K562 (cell line): ENCODE data around the gene UNC119. TPM values are rescaled to one million over a fixed set of nuclear protein-coding genes. Genes with fewer than 3 reads are reported as not detected.
A peak's percentile ranks its signal among the peaks of the same experiment; 100 is the strongest.

Experiments used
- BRD4 ChIP-seq: fragments of 200-600 bp; sonication (generic); IDR thresholded peaks from 2 replicates; pipeline ENCODE4 v1.6.1; 2017; ENCODE audit warnings: inconsistent platforms
- FOXM1 ChIP-seq, 2 experiments: fragments of 450-650 bp in 1 of 2; sonication (generic) in 1 of 2; formaldehyde crosslinking in 1 of 2; IDR thresholded peaks; 2 replicates each; pipeline versions ENCODE4 v1.6.1 to v1.9.0; 2017 to 2022; ENCODE audit warnings: low read depth in 2 of 2, mild to moderate bottlenecking in 2 of 2, missing genetic modification reagents in 1 of 2, moderate library complexity in 1 of 2
- FOXP1 ChIP-seq: sonication (generic); formaldehyde crosslinking; IDR thresholded peaks from 2 replicates; pipeline ENCODE4 v1.8.0; 2022; ENCODE audit warnings: mild to moderate bottlenecking, missing genetic modification reagents
- HMBOX1 ChIP-seq: sonication (generic); IDR thresholded peaks from 2 replicates; pipeline ENCODE4 v1.6.1; 2016
- HNRNPLL ChIP-seq: fragments of 200-400 bp; formaldehyde crosslinking; IDR thresholded peaks from 2 replicates; pipeline ENCODE4 v1.6.1; 2017; ENCODE audit warnings: low read length, low read depth, mild to moderate bottlenecking; ENCODE audit not compliant: poor library complexity, severe bottlenecking
- MED1 ChIP-seq: sonication (generic); formaldehyde crosslinking; IDR thresholded peaks from 2 replicates; pipeline ENCODE4 v1.8.1; 2023; ENCODE audit warnings: missing genetic modification reagents, borderline replicate concordance
- MEF2D ChIP-seq: conservative IDR thresholded peaks from 2 replicates; pipeline ENCODE4 v1.6.1; 2016; ENCODE audit warnings: low read depth, missing genetic modification characterization, missing compliant biosample characterization
- PRDM10 ChIP-seq: fragments of 450-650 bp; IDR thresholded peaks from 2 replicates; pipeline ENCODE4 v1.6.1; 2018; ENCODE audit not compliant: partially characterized antibody
- SIRT6 ChIP-seq: IDR thresholded peaks from one replicate; pipeline ENCODE4 v1.6.1; 2012; ENCODE audit warnings: low read depth, mild to moderate bottlenecking, control low read depth, inconsistent platforms, low read length, moderate library complexity
- STAT5B ChIP-seq: fragments of 250-450 bp; sonication (Bioruptor Pico); IDR thresholded peaks from 2 replicates; pipeline ENCODE4 v1.8.0; 2021; ENCODE audit warnings: mild to moderate bottlenecking, inconsistent platforms
- TAF9B ChIP-seq: fragments of 450-650 bp; IDR thresholded peaks from 2 replicates; pipeline ENCODE4 v1.6.1; 2018; ENCODE audit warnings: mild to moderate bottlenecking; ENCODE audit not compliant: partially characterized antibody
- THAP12 ChIP-seq: fragments of 250-450 bp; sonication (Bioruptor Pico); IDR thresholded peaks from 2 replicates; pipeline ENCODE4 v1.9.0; 2021; ENCODE audit warnings: mild to moderate bottlenecking, inconsistent platforms
- ZNF384 ChIP-seq: IDR thresholded peaks from 2 replicates; pipeline ENCODE4 v1.6.1; 2012; ENCODE audit warnings: low read depth, low read length, improper control_type of control experiment
- ZNF449 ChIP-seq: fragments of 250-450 bp; sonication (Bioruptor Pico); IDR thresholded peaks from 2 replicates; pipeline ENCODE4 v1.8.0; 2022; ENCODE audit warnings: moderate library complexity, mild to moderate bottlenecking, inconsistent platforms
- ZNF644 ChIP-seq: fragments of 200-800 bp; sonication (Bioruptor generic); IDR thresholded peaks from 2 replicates; pipeline ENCODE4 v1.6.1; 2016; ENCODE audit warnings: low read depth, missing genetic modification characterization, missing compliant biosample characterization
- ZNF785 ChIP-seq: fragments of 250-450 bp; sonication (Bioruptor Pico); IDR thresholded peaks from 2 replicates; pipeline ENCODE4 v1.4.0; 2020; ENCODE audit warnings: mild to moderate bottlenecking
- ZSCAN29 ChIP-seq: fragments of 450-650 bp; IDR thresholded peaks from 2 replicates; pipeline ENCODE4 v1.6.1; 2017
- polyA plus RNA-seq, 8 experiments: library from polyadenylated mRNA; depleted of rRNA in 4 of 8; stranded (reverse) in 5 of 8; unstranded in 3 of 8; fragments of >200 nt; fragmentation: Nextera tagmentation in 2 of 8; fragmentation: Illumina TruSeq in 1 of 8; extraction: Ambion mirVana in 2 of 8; extraction: Trizol in 1 of 8; gene quantifications; 2 replicates each; pipeline versions ENCODE4 v1.2.1 to v1.2.3, GENCODE V29; 2011 to 2014; ENCODE audit warnings: inconsistent platforms in 1 of 8, missing spikeins in 1 of 8
- total RNA-seq, 7 experiments: library from RNA; depleted of rRNA in 6 of 7; stranded (reverse); fragments of >200 nt in 6 of 7; fragmentation: Illumina TruSeq in 2 of 7; extraction: Trizol in 2 of 7; gene quantifications; 2 replicates each; pipeline versions ENCODE4 v1.2.1 to v1.2.3, GENCODE V29; 2011 to 2021; ENCODE audit warnings: low replicate concordance in 1 of 7
- TF ChIP-seq, protein P1 (sequence below), 3 experiments: IDR thresholded peaks in 2 of 3; conservative IDR thresholded peaks in 1 of 3; 2 replicates each; pipeline ENCODE4 v1.5.1; 2011 to 2012; ENCODE audit warnings: low read length in 3 of 3, mild to moderate bottlenecking in 3 of 3, control low read depth in 2 of 3, improper control_type of control experiment in 1 of 3, inconsistent platforms in 1 of 3, low read depth in 1 of 3, mixed read lengths in 1 of 3, moderate library complexity in 1 of 3; ENCODE audit not compliant: insufficient read depth in 2 of 3

Gene UNC119
- total and polyA plus RNA-seq, 9 of the 15 experiments (the other 6 are each of a cell fraction or from before 2014, with no cell fraction given) = 0.37 to 47.7 (median 16.3) TPM

DNA sequence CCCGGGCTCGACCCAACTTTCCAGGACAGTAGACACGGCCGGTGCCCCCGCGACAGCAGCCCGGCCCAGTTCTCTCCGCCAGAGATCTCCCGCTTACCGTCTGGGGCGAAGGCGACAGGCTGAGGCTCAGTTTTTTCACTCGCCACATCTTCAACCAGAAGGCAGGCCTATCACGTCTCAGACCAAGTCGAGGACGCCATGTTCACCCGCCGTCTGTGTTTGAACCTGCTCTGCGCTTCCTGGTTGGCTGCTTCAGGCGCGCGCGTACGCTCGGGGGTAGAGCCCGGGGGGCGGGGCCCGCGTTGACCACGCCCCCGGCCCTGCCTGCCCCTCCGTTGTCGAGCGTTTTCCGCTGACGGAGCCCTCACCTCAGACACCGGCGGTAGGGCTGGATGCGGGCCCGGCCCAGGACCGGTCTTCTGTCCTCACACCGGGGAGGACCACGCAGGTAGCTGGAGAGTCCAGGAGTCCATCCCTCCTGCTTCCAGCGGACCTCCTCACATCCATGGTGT lies 46.4 kb upstream of the UNC119 start, which contains the start of gene SPAG5 (continued):
- TF ChIP-seq ZNF449 (CRISPR knock-in tag) = peak; percentile 98; the same call in 1 of the 2 replicates
- TF ChIP-seq HNRNPLL = peak; percentile 82
- TF ChIP-seq, protein P1, sequence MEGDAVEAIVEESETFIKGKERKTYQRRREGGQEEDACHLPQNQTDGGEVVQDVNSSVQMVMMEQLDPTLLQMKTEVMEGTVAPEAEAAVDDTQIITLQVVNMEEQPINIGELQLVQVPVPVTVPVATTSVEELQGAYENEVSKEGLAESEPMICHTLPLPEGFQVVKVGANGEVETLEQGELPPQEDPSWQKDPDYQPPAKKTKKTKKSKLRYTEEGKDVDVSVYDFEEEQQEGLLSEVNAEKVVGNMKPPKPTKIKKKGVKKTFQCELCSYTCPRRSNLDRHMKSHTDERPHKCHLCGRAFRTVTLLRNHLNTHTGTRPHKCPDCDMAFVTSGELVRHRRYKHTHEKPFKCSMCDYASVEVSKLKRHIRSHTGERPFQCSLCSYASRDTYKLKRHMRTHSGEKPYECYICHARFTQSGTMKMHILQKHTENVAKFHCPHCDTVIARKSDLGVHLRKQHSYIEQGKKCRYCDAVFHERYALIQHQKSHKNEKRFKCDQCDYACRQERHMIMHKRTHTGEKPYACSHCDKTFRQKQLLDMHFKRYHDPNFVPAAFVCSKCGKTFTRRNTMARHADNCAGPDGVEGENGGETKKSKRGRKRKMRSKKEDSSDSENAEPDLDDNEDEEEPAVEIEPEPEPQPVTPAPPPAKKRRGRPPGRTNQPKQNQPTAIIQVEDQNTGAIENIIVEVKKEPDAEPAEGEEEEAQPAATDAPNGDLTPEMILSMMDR (IDR thresholded peaks at IDR 0.05 in 2 of 3, conservative IDR thresholded peaks at IDR 0.05 in 1 of 3; ENCODE audit: insufficient read depth in 2 of 3, low read depth in 1 of 3, low read length in 3 of 3) = no peak
- no peak for TF ChIP-seq ZNF785
- no peak for TF ChIP-seq HMBOX1
- peak; percentile 86 for TF ChIP-seq TAF9B
- peak; percentile 97 for TF ChIP-seq FOXM1 (IDR thresholded peaks at IDR 0.05; ENCODE audit: low read depth)
- no peak for TF ChIP-seq FOXM1 (CRISPR knock-in tag; IDR thresholded peaks at IDR 0.05; ENCODE audit: low read depth)
- TF ChIP-seq PRDM10 = peak; percentile 38
- no peak for TF ChIP-seq FOXP1 (CRISPR knock-in tag)
- no peak for TF ChIP-seq ZNF644
- no peak for TF ChIP-seq BRD4
- peak; percentile 90 for TF ChIP-seq THAP12
- TF ChIP-seq STAT5B (CRISPR knock-in tag) = no peak
- no peak for TF ChIP-seq MED1 (CRISPR knock-in tag)
- no peak for TF ChIP-seq ZSCAN29
- TF ChIP-seq SIRT6 = no peak
- TF ChIP-seq ZNF384 = no peak
- TF ChIP-seq MEF2D (tag) = no peak
